SK-N-MC (cell line): Measurements from ENCODE around the gene ATP4B.

Source experiments
- FOXP2 ChIP-seq: optimal IDR thresholded peaks from 2 replicates; pipeline ENCODE3; 2011; ENCODE audit warnings: mild to moderate bottlenecking, moderate library complexity; ENCODE audit not compliant: insufficient read depth; ENCODE audit errors: extremely low read length, control extremely low read depth
- POLR2AphosphoS5 ChIP-seq: IDR thresholded peaks from 2 replicates; pipeline ENCODE4 v1.6.1; 2012; ENCODE audit warnings: mild to moderate bottlenecking, low read depth, low read length, borderline replicate concordance

DNA sequence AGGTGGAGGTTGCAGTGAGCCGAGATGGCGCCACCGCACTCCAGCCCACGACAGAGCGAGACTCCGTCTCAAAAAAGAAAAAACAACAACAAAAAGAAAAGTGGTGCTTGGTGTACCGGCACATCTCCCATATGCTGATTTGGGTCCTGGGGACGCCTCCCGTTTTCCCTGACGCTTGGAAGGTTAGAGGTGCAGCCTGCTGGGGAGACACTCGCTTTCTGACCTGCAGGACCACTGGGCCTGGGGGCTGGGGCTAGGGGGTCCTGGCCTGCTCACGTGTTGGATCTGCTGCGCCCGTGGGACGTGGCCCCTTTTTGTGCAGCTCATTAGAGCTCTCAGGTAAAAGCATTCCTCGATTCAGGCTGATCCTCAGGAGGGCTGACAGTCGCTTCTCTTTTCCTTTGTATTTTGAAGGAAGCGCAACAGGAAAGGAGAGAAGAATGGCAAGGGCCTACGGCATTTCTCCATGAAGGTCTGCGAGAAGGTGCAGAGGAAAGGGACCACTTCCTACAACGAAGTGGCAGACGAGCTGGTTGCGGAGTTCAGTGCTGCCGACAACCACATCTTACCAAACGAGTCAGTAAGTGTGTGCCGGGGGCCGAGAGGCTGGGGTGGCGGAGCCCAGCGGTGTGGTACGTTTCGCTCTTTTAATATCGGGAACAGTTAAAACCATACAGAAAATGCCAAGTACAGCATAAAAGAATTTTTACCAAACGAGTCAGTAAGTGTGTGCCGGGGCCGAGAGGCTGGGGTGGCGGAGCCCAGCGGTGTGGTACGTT is 25.1 kb downstream of the ATP4B start:
- TF ChIP-seq POLR2AphosphoS5 (no peak), FOXP2 (no peak)
